Endothelial cell of umbilical vein (primary cell): ENCODE results near the gene PIK3R2. TPM values are rescaled to one million over a fixed set of nuclear protein-coding genes. Genes with fewer than 3 reads are reported as not detected.

Experiments
- BruUV-seq: library from RNA; stranded (reverse); fragments of 400-500 nt; replicated peaks from 2 replicates; lab custom pipeline; 2021; lab: Mats Ljungman, UMichigan
- CTCF ChIA-PET: fragments of 300-600, 350-600 bp; sonication (Branson Sonifier 250); formaldehyde crosslinking; loops from one replicate; lab custom pipeline; 2021; ENCODE audit warnings: antibody characterized with exemption, inconsistent platforms; lab: Charles Lee
- POLR2A ChIA-PET: fragments of 300-600, 350-600 bp; sonication (Branson Sonifier 250); formaldehyde crosslinking; loops from one replicate; lab custom pipeline; 2021; ENCODE audit warnings: antibody characterized with exemption, inconsistent platforms; lab: Charles Lee
- DNase-seq: peaks from one replicate; pipeline ENCODE4 v3.0.0-alpha.2; 2011; ENCODE audit warnings: low read depth, low spot score
- FAIRE-seq: peaks from 2 replicates; lab custom pipeline; 2011; peaks lifted over from hg19 to GRCh38; lab: Jason Lieb, UNC
- H2AFZ ChIP-seq: 2 replicates; pipeline ENCODE4 v1.6.0; 2012; ENCODE audit warnings: low read depth, low read length, control low read depth, inconsistent platforms
- H3K27ac ChIP-seq: 2 replicates; pipeline ENCODE4 v1.5.1; 2011; ENCODE audit warnings: low read depth, mild to moderate bottlenecking, control low read depth, low read length, moderate library complexity; ENCODE audit not compliant: insufficient read depth
- H3K27me3 ChIP-seq, 2 experiments: 2 replicates each; pipeline versions ENCODE4 v1.6.0 to v1.6.1; 2011; ENCODE audit warnings: low read length in 2 of 2, mixed read lengths in 1 of 2; ENCODE audit not compliant: control insufficient read depth in 2 of 2, insufficient read depth in 2 of 2
- H3K36me3 ChIP-seq, 2 experiments: 2 replicates in 1 of 2; 3 replicates in 1 of 2; pipeline ENCODE4 v1.5.1; 2011; ENCODE audit warnings: low read length in 2 of 2, mild to moderate bottlenecking in 1 of 2, moderate library complexity in 1 of 2; ENCODE audit not compliant: control insufficient read depth in 2 of 2, insufficient read depth in 2 of 2; ENCODE audit errors: extremely low read depth in 1 of 2
- H3K4me1 ChIP-seq: 3 replicates; pipeline ENCODE4 v1.5.1; 2011; ENCODE audit warnings: mild to moderate bottlenecking, low read length; ENCODE audit not compliant: control insufficient read depth, insufficient read depth; ENCODE audit errors: extremely low read depth
- H3K4me2 ChIP-seq: 2 replicates; pipeline ENCODE4 v1.6.1; 2011; ENCODE audit warnings: low read length, control low read depth, mixed read lengths; ENCODE audit not compliant: insufficient read depth
- H3K4me3 ChIP-seq, 3 experiments: fragments of 200-600 bp in 1 of 3; sonication (generic), shearing (Covaris generic) in 1 of 3; replicated peaks in 1 of 3; 2 replicates each; pipeline ENCODE4 v1.5.1; 2011 to 2016; ENCODE audit warnings: control low read depth in 3 of 3, low read length in 3 of 3, mild to moderate bottlenecking in 2 of 3, inconsistent platforms in 1 of 3, low read depth in 1 of 3, moderate library complexity in 1 of 3; ENCODE audit not compliant: insufficient read depth in 1 of 3
- H3K79me2 ChIP-seq: 2 replicates; pipeline ENCODE4 v1.6.0; 2012; ENCODE audit warnings: low read length, inconsistent platforms; ENCODE audit not compliant: control insufficient read depth, insufficient read depth
- H3K9ac ChIP-seq: replicated peaks from 2 replicates; pipeline ENCODE3; 2011; ENCODE audit warnings: low read length, control low read depth; ENCODE audit not compliant: insufficient read depth; ENCODE audit errors: extremely low read depth
- H3K9me1 ChIP-seq: replicated peaks from 3 replicates; pipeline ENCODE4 v1.6.0; 2011; ENCODE audit warnings: mild to moderate bottlenecking, low read length; ENCODE audit not compliant: control insufficient read depth, insufficient read depth; ENCODE audit errors: extremely low read depth
- H3K9me3 ChIP-seq: replicated peaks from 2 replicates; pipeline ENCODE4 v1.5.1; 2012; ENCODE audit warnings: low read length, inconsistent platforms; ENCODE audit not compliant: control insufficient read depth, insufficient read depth
- H4K20me1 ChIP-seq: replicated peaks from 2 replicates; pipeline ENCODE3; 2011; ENCODE audit warnings: mild to moderate bottlenecking, low read length; ENCODE audit not compliant: control insufficient read depth, insufficient read depth; ENCODE audit errors: extremely low read depth
- CTCF ChIP-seq, 2 donors: IDR thresholded peaks; 1 replicate in 1 of 2; 2 replicates in 1 of 2; pipeline ENCODE4 v1.5.1; 2011; ENCODE audit warnings: low read length in 2 of 2, mild to moderate bottlenecking in 2 of 2, moderate library complexity in 2 of 2, control low read depth in 1 of 2, inconsistent platforms in 1 of 2, low read depth in 1 of 2; ENCODE audit not compliant: insufficient read depth in 1 of 2; ENCODE audit errors: extremely low read depth in 1 of 2
- EZH2 ChIP-seq: IDR thresholded peaks from 2 replicates; pipeline ENCODE4 v1.6.1; 2012; ENCODE audit warnings: borderline replicate concordance, low read depth, mild to moderate bottlenecking, moderate library complexity, low read length, inconsistent platforms; ENCODE audit not compliant: severe bottlenecking
- FOS ChIP-seq: IDR thresholded peaks from 2 replicates; pipeline ENCODE4 v1.6.1; 2011; ENCODE audit warnings: mild to moderate bottlenecking, low read length, moderate library complexity, borderline replicate concordance; ENCODE audit not compliant: insufficient read depth
- GATA2 ChIP-seq: IDR thresholded peaks from 2 replicates; pipeline ENCODE4 v1.7.0; 2011; ENCODE audit warnings: low read depth, mild to moderate bottlenecking, moderate library complexity, mixed read lengths, low read length; ENCODE audit not compliant: insufficient read length, insufficient read depth
- JUN ChIP-seq: IDR thresholded peaks from 2 replicates; pipeline ENCODE4 v1.6.1; 2011; ENCODE audit warnings: borderline replicate concordance, low read depth; ENCODE audit not compliant: insufficient read length, insufficient read depth
- MYC ChIP-seq: IDR thresholded peaks from one replicate; pipeline ENCODE4 v1.6.1; 2011; ENCODE audit warnings: mild to moderate bottlenecking, low read depth, low read length
- POLR2A ChIP-seq: IDR thresholded peaks from 2 replicates; pipeline ENCODE4 v1.6.1; 2012; ENCODE audit warnings: low read depth, mild to moderate bottlenecking, control low read depth, low read length
- POLR2AphosphoS5 ChIP-seq: IDR thresholded peaks from 2 replicates; pipeline ENCODE4 v1.6.1; 2012; ENCODE audit warnings: low read depth, mild to moderate bottlenecking, control low read depth, low read length, moderate library complexity; ENCODE audit not compliant: insufficient read depth
- dilution Hi-C: fragments of 300-500 bp; cut with MboI; formaldehyde crosslinking; loops from one replicate; pipeline ENCODE4 v1.15.0; 2019; ENCODE audit warnings: low sequenced_read_pairs; ENCODE audit not compliant: extremely low pct_ligation_motif_present
- intact Hi-C: fragments of 100-400 bp; cut with micrococcal nuclease; formaldehyde crosslinking; loops from one replicate; pipeline ENCODE4 v1.10.0; 2022
- polyA plus RNA-seq, 4 experiments: library from polyadenylated mRNA; depleted of rRNA in 3 of 4; stranded (reverse) in 3 of 4; unstranded in 1 of 4; fragments of >200 nt; gene quantifications; 2 replicates each; pipeline versions ENCODE4 v1.2.1 to v1.2.3, GENCODE V29; 2011 to 2012; ENCODE audit warnings: missing spikeins in 1 of 4
- total RNA-seq: library from RNA; stranded (reverse); gene quantifications from 2 replicates; pipeline ENCODE4 v1.2.3, GENCODE V29; 2021
- TF ChIP-seq, protein P1 (sequence below): IDR thresholded peaks from 2 replicates; pipeline ENCODE4 v1.6.1; 2011; ENCODE audit not compliant: insufficient read depth, insufficient read length

Gene PIK3R2
- total and polyA plus RNA-seq, 2 donors (not counting 3 experiments of a cell fraction or from before 2014, with no cell fraction given): 8.1 to 15.2 TPM

GRCh38 chr19:18128044-18128443, 24.9 kb upstream of the PIK3R2 start:
- H3K9ac ChIP-seq: no peak overlapping the region
- no peaks in the 10 kb centered on the region for H3K9me3 ChIP-seq
- CTCF ChIA-PET: interaction anchor here (1.0 to 6.2 kb wide), 4 partner anchors 10 to 124 kb away, joined by 4 to 34 read pairs (median 6); no protein-coding TSS in a partner anchor
- H3K27ac ChIP-seq: no peak overlapping the region
- no peak overlapping the region for H3K4me2 ChIP-seq
- H3K4me3 ChIP-seq: no peak overlapping the region
- no peak overlapping the region for H2AFZ ChIP-seq
- no peaks in the 10 kb centered on the region for H3K79me2 ChIP-seq
- H3K4me1 ChIP-seq: no peaks in the 10 kb centered on the region
- no peak for FAIRE-seq
- no peak for DNase-seq
- H4K20me1 ChIP-seq: no peaks in the 10 kb centered on the region
- dilution Hi-C loops (no loop called here), intact Hi-C loops (no loop called here)
- H3K36me3 ChIP-seq: no peaks in the 10 kb centered on the region
- H3K27me3 ChIP-seq: no peaks in the 10 kb centered on the region
- H3K9me1 ChIP-seq: no peaks in the 10 kb centered on the region
- TF ChIP-seq GATA2 (no peak), CTCF (IDR thresholded peaks at IDR 0.05; ENCODE audit: extremely low read depth in 1 of 2, insufficient read depth in 1 of 2, low read depth in 1 of 2, low read length in 2 of 2) (no peak), EZH2 (no peak), MYC (no peak), POLR2A (no peak), POLR2AphosphoS5 (no peak), JUN (no peak), FOS (no peak)
- TF ChIP-seq, protein P1, sequence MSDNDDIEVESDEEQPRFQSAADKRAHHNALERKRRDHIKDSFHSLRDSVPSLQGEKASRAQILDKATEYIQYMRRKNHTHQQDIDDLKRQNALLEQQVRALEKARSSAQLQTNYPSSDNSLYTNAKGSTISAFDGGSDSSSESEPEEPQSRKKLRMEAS: no peak
- BruUV-seq: no TSS peak
- POLR2A ChIA-PET: no interaction called here
